HG02588 (cell line): Measurements from ENCODE around the gene CCDC3.
"Not testable (repeated sequence)": the region's sequence is repeated elsewhere in the genome, so short reads cannot be mapped to it uniquely, and the experiment has no call there.

Source experiments
- ATAC-seq: cut with Tn5 transposase; IDR thresholded peaks from one replicate; pipeline ENCODE4 v1.9.1; 2021; ENCODE audit warnings: mild to moderate bottlenecking, moderate library complexity; ENCODE audit not compliant: unreplicated experiment

CCDC3 gene

GRCh38 chr10:13001887-13002212 lies 337 bp upstream of the CCDC3 start:
- no peak for ATAC-seq

GRCh38 chr10:13000431-13000830 lies 1.1 kb downstream of the CCDC3 start:
- no peak for ATAC-seq

- ATAC-seq: no peak
These were observed 1.7 kb downstream of the CCDC3 start for GRCh38 chr10:12999849-13000248.

GRCh38 chr10:12995425-12995861 lies 6.1 kb downstream of the CCDC3 start:
- ATAC-seq: no peak

- no peak for ATAC-seq
These were observed 7.9 kb downstream of the CCDC3 start for GRCh38 chr10:12993595-12993994.

GRCh38 chr10:12985347-12985746 lies 16.2 kb downstream of the CCDC3 start:
- no peak for ATAC-seq

GRCh38 chr10:12984165-12984747 lies 17.3 kb downstream of the CCDC3 start:
- ATAC-seq: no peak

- ATAC-seq: not testable (repeated sequence)
These were observed 17.9 kb downstream of the CCDC3 start for GRCh38 chr10:12983568-12983967.

- no peak for ATAC-seq
These were observed 19.9 kb downstream of the CCDC3 start for GRCh38 chr10:12981570-12981969.

GRCh38 chr10:12980713-12981306 lies 20.7 kb downstream of the CCDC3 start:
- no peak for ATAC-seq

- no peak for ATAC-seq
These were observed 21.3 kb downstream of the CCDC3 start for GRCh38 chr10:12980102-12980661.

GRCh38 chr10:12978891-12979290 lies 22.6 kb downstream of the CCDC3 start:
- ATAC-seq: no peak

GRCh38 chr10:12975906-12976305 lies 25.6 kb downstream of the CCDC3 start:
- no peak for ATAC-seq

- ATAC-seq: no peak
These were observed 26.2 kb downstream of the CCDC3 start for GRCh38 chr10:12975266-12975665.

GRCh38 chr10:12974491-12975199 lies 26.9 kb downstream of the CCDC3 start:
- ATAC-seq: no peak

GRCh38 chr10:12974078-12974477 lies 27.4 kb downstream of the CCDC3 start:
- no peak for ATAC-seq

GRCh38 chr10:12973149-12973718 lies 28.3 kb downstream of the CCDC3 start:
- ATAC-seq: no peak

- no peak for ATAC-seq
These were observed 29.4 kb downstream of the CCDC3 start for GRCh38 chr10:12972146-12972545.

- no peak for ATAC-seq
These were observed 30.3 kb downstream of the CCDC3 start for GRCh38 chr10:12971001-12971788.

GRCh38 chr10:12969951-12970350 lies 31.6 kb downstream of the CCDC3 start:
- ATAC-seq: no peak

- no peak for ATAC-seq
These were observed 35.4 kb downstream of the CCDC3 start for GRCh38 chr10:12966067-12966466.
